Measurements from ENCODE around the gene TSN.

GRCh38 chr2:121810959-121811853 is 55.8 kb downstream of the TSN start:
- TF ChIP-seq, protein P1, sequence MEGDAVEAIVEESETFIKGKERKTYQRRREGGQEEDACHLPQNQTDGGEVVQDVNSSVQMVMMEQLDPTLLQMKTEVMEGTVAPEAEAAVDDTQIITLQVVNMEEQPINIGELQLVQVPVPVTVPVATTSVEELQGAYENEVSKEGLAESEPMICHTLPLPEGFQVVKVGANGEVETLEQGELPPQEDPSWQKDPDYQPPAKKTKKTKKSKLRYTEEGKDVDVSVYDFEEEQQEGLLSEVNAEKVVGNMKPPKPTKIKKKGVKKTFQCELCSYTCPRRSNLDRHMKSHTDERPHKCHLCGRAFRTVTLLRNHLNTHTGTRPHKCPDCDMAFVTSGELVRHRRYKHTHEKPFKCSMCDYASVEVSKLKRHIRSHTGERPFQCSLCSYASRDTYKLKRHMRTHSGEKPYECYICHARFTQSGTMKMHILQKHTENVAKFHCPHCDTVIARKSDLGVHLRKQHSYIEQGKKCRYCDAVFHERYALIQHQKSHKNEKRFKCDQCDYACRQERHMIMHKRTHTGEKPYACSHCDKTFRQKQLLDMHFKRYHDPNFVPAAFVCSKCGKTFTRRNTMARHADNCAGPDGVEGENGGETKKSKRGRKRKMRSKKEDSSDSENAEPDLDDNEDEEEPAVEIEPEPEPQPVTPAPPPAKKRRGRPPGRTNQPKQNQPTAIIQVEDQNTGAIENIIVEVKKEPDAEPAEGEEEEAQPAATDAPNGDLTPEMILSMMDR (IDR thresholded peaks at IDR 0.05 in 2 of 3, conservative IDR thresholded peaks at IDR 0.05 in 1 of 3; ENCODE audit: control insufficient read depth in 2 of 3, extremely low read depth in 1 of 3, insufficient read depth in 1 of 3, low read depth in 3 of 3, low read length in 3 of 3), result peak; percentile 56 to 68 (median 62); a peak in 5 of 6 replicates
- TF ChIP-seq POLR2AphosphoS2 (IDR thresholded peaks at IDR 0.05; ENCODE audit: low read depth, low read length), result no peak
- TF ChIP-seq, protein P2, sequence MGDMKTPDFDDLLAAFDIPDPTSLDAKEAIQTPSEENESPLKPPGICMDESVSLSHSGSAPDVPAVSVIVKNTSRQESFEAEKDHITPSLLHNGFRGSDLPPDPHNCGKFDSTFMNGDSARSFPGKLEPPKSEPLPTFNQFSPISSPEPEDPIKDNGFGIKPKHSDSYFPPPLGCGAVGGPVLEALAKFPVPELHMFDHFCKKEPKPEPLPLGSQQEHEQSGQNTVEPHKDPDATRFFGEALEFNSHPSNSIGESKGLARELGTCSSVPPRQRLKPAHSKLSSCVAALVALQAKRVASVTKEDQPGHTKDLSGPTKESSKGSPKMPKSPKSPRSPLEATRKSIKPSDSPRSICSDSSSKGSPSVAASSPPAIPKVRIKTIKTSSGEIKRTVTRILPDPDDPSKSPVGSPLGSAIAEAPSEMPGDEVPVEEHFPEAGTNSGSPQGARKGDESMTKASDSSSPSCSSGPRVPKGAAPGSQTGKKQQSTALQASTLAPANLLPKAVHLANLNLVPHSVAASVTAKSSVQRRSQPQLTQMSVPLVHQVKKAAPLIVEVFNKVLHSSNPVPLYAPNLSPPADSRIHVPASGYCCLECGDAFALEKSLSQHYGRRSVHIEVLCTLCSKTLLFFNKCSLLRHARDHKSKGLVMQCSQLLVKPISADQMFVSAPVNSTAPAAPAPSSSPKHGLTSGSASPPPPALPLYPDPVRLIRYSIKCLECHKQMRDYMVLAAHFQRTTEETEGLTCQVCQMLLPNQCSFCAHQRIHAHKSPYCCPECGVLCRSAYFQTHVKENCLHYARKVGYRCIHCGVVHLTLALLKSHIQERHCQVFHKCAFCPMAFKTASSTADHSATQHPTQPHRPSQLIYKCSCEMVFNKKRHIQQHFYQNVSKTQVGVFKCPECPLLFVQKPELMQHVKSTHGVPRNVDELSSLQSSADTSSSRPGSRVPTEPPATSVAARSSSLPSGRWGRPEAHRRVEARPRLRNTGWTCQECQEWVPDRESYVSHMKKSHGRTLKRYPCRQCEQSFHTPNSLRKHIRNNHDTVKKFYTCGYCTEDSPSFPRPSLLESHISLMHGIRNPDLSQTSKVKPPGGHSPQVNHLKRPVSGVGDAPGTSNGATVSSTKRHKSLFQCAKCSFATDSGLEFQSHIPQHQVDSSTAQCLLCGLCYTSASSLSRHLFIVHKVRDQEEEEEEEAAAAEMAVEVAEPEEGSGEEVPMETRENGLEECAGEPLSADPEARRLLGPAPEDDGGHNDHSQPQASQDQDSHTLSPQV (IDR thresholded peaks at IDR 0.05), result no peak
- TF ChIP-seq, protein P3, sequence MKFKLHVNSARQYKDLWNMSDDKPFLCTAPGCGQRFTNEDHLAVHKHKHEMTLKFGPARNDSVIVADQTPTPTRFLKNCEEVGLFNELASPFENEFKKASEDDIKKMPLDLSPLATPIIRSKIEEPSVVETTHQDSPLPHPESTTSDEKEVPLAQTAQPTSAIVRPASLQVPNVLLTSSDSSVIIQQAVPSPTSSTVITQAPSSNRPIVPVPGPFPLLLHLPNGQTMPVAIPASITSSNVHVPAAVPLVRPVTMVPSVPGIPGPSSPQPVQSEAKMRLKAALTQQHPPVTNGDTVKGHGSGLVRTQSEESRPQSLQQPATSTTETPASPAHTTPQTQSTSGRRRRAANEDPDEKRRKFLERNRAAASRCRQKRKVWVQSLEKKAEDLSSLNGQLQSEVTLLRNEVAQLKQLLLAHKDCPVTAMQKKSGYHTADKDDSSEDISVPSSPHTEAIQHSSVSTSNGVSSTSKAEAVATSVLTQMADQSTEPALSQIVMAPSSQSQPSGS (IDR thresholded peaks at IDR 0.05; ENCODE audit: low read length), result no peak
- no peak for TF ChIP-seq EGR1 (IDR thresholded peaks at IDR 0.05; ENCODE audit: borderline replicate concordance in 1 of 2, low read depth in 2 of 2, low read length in 2 of 2)
- no peak for TF ChIP-seq E2F4 (IDR thresholded peaks at IDR 0.05; ENCODE audit: low read depth, low read length)
- TF ChIP-seq CREB1 (IDR thresholded peaks at IDR 0.05; ENCODE audit: low read depth), result no peak
- TF ChIP-seq KDM1A (IDR thresholded peaks at IDR 0.05; ENCODE audit: borderline replicate concordance), result no peak
- no peak for TF ChIP-seq POLR2AphosphoS5 (IDR thresholded peaks at IDR 0.05; ENCODE audit: low read length)
- TF ChIP-seq ZBTB33 (IDR thresholded peaks at IDR 0.05), result no peak
- TF ChIP-seq ATF7 (IDR thresholded peaks at IDR 0.05; ENCODE audit: low read depth), result no peak
- TF ChIP-seq ESRRA (IDR thresholded peaks at IDR 0.05; ENCODE audit: low read length), result no peak
